ENCODE results near the gene PNPLA1.

Gene PNPLA1

GRCh38 chr6:36245572-36246061 is 24.2 kb upstream of the PNPLA1 start:
- in situ Hi-C loops (cut with MboI; ENCODE audit: low sequenced_read_pairs): no loop called here

GRCh38 chr6:36246506-36247268 is 23.2 kb upstream of the PNPLA1 start:
- in situ Hi-C loops (cut with MboI; ENCODE audit: low sequenced_read_pairs): no loop called here

GRCh38 chr6:36247693-36248092 is 22.2 kb upstream of the PNPLA1 start:
- in situ Hi-C loops (cut with MboI; ENCODE audit: low sequenced_read_pairs): no loop called here

- in situ Hi-C loops (cut with MboI; ENCODE audit: low sequenced_read_pairs): no loop called here
Observed at GRCh38 chr6:36248980-36249379, 20.9 kb upstream of the PNPLA1 start.

- in situ Hi-C loops (cut with MboI; ENCODE audit: low sequenced_read_pairs): no loop called here
Observed at GRCh38 chr6:36249536-36249935, 20.3 kb upstream of the PNPLA1 start.

- in situ Hi-C loops (cut with MboI; ENCODE audit: low sequenced_read_pairs): no loop called here
Observed at GRCh38 chr6:36252005-36252404, 17.9 kb upstream of the PNPLA1 start.

GRCh38 chr6:36263390-36264000 is 6.4 kb upstream of the PNPLA1 start:
- in situ Hi-C loops (cut with MboI; ENCODE audit: low sequenced_read_pairs): no loop called here

GRCh38 chr6:36265744-36266143 is 4.1 kb upstream of the PNPLA1 start:
- in situ Hi-C loops (cut with MboI; ENCODE audit: low sequenced_read_pairs): no loop called here

GRCh38 chr6:36266913-36267644 is 2.8 kb upstream of the PNPLA1 start:
- in situ Hi-C loops (cut with MboI; ENCODE audit: low sequenced_read_pairs): no loop called here

- in situ Hi-C loops (cut with MboI; ENCODE audit: low sequenced_read_pairs): no loop called here
Observed at GRCh38 chr6:36267731-36268477, 2.0 kb upstream of the PNPLA1 start.

GRCh38 chr6:36268478-36269275 is 1.2 kb upstream of the PNPLA1 start:
- in situ Hi-C loops (cut with MboI; ENCODE audit: low sequenced_read_pairs): no loop called here

GRCh38 chr6:36272234-36272633 is 2.4 kb downstream of the PNPLA1 start:
- in situ Hi-C loops (cut with MboI; ENCODE audit: low sequenced_read_pairs): no loop called here

- in situ Hi-C loops (cut with MboI; ENCODE audit: low sequenced_read_pairs): no loop called here
Observed at GRCh38 chr6:36273067-36273466, 3.2 kb downstream of the PNPLA1 start.

- in situ Hi-C loops (cut with MboI; ENCODE audit: low sequenced_read_pairs): no loop called here
Observed at GRCh38 chr6:36273802-36274514, 4.1 kb downstream of the PNPLA1 start.

- in situ Hi-C loops (cut with MboI; ENCODE audit: low sequenced_read_pairs): no loop called here
Observed at GRCh38 chr6:36276581-36277536, 7.0 kb downstream of the PNPLA1 start.

GRCh38 chr6:36277946-36278470 is 8.1 kb downstream of the PNPLA1 start:
- in situ Hi-C loops (cut with MboI; ENCODE audit: low sequenced_read_pairs): no loop called here

- in situ Hi-C loops (cut with MboI; ENCODE audit: low sequenced_read_pairs): no loop called here
Observed at GRCh38 chr6:36280467-36280866, 10.6 kb downstream of the PNPLA1 start.

- in situ Hi-C loops (cut with MboI; ENCODE audit: low sequenced_read_pairs): no loop called here
Observed at GRCh38 chr6:36280983-36281382, 11.1 kb downstream of the PNPLA1 start.

All from HL-60/S4 (cell line).